Memory B cell (primary cell): ENCODE measurements around the gene DMD.
"Not testable (repeated sequence)": the region's sequence is repeated elsewhere in the genome, so short reads cannot be mapped to it uniquely, and the experiment has no call there.

Experiments used
- ATAC-seq: fragments of 150-1000 bp; cut with Tn5 transposase; 2 replicates; pipeline ENCODE4 v1.10.0; 2021; ENCODE audit warnings: low read depth, mild to moderate bottlenecking, moderate library complexity
- DNase-seq, 2 donors: peaks; one replicate each; pipeline ENCODE4 v3.0.0; 2022; ENCODE audit warnings: low spot score in 2 of 2
- H3K27ac Mint-ChIP-seq: one replicate; pipeline ENCODE4 v1.8.0; 2022; ENCODE audit warnings: mild to moderate bottlenecking, moderate library complexity, mixed read lengths
- H3K27me3 Mint-ChIP-seq: one replicate; pipeline ENCODE4 v1.8.0; 2022; ENCODE audit warnings: mixed read lengths
- H3K36me3 Mint-ChIP-seq: one replicate; pipeline ENCODE4 v1.8.0; 2022; ENCODE audit warnings: mild to moderate bottlenecking, mixed read lengths
- H3K4me1 Mint-ChIP-seq: one replicate; pipeline ENCODE4 v1.8.0; 2022; ENCODE audit warnings: mixed read lengths
- H3K4me3 Mint-ChIP-seq: one replicate; pipeline ENCODE4 v1.8.0; 2022; ENCODE audit warnings: mild to moderate bottlenecking, moderate library complexity, mixed read lengths
- H3K9me3 Mint-ChIP-seq: one replicate; pipeline ENCODE4 v1.8.0; 2022; ENCODE audit warnings: mixed read lengths

The DMD gene

DNA sequence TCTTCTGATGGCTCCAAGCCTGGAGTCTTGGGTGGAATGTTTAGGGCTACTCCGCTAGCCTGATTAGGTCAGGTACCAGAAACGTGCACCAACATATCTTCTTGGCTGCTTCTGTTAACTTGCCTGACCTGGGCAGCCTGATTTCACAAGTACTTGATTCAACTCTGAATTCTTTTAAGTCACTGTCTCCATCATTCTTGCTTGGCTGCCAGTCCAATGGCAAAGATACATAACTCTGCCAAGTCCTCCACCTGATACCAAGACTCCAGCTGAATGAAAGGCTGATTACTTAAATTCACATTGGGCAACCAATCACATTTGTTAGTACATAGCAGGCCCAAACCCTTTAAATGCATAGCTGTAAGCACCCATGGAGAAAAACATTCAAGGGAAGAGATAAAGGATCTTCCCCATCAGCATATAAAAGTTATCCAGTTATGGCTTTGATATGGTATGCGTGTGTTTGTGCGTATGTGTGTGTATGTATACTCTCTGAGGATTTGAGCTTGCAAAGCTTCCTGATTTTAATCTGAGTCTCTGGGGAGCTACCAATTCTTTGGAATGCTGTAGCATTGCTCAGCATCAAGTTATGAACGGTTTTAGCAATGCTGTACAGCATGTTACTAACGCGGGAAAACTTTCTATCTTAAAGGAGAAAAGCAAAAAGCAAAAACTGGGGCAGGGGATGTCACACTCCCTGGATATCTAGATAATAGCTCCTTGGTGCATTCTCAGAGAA is 917.2 kb downstream of the DMD start:
- H3K27me3 Mint-ChIP-seq: no peaks in the 10 kb centered on the region
- H3K4me1 Mint-ChIP-seq: no peaks in the 10 kb centered on the region
- no peak for ATAC-seq
- H3K9me3 Mint-ChIP-seq: peaks cover 1% of the 10 kb centered on the region
- no peak overlapping the region for H3K27ac Mint-ChIP-seq
- no peak for DNase-seq
- no peak overlapping the region for H3K4me3 Mint-ChIP-seq
- H3K36me3 Mint-ChIP-seq: no peaks in the 10 kb centered on the region

DNA sequence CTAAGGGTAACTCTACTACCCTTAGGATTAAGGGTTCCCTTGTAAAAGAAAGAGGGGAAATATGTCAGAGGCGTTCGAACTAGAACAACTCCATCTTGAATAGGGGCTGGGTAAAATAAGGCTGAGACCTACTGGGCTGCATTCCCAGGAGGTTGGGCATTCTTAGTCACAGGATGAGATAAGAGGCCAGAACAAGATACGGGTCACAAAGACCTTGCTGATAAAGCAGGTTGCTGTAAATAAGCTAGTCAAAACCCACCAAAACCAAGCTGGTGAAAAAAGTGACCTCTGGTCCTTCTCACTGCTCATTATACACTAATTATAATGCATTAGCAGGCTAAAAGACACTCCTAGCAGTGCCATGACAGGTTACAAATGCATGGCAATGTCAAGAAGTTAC is 922.0 kb downstream of the DMD start:
- DNase-seq: no peak
- Mint-ChIP-seq H3K27me3 (no peaks in the 10 kb centered on the region), H3K4me3 (no peak overlapping the region), H3K36me3 (no peaks in the 10 kb centered on the region), H3K27ac (no peak overlapping the region), H3K9me3 (peaks cover 1% of the 10 kb centered on the region), H3K4me1 (no peaks in the 10 kb centered on the region)
- no peak for ATAC-seq

DNA sequence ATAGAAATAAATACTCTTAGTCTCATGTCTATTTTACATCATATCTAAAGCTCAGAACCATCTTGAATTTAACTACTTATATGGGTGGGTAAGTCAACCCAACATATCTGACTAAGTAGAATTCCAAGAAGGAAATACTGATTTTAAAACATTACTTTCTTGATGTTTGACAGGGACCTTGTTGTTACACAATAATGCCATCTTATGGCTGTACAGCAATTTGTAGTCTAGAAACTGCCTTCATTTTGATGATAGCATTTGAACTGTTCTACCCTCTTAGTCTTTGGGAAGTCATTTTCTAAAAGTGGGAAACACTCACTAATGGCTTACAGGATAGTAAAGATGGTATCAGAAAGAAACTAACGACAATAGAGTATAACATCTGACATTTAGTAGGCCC is 929.5 kb downstream of the DMD start:
- H3K4me3 Mint-ChIP-seq: no peak overlapping the region
- H3K9me3 Mint-ChIP-seq: peaks cover 2% of the 10 kb centered on the region
- no peaks in the 10 kb centered on the region for H3K27me3 Mint-ChIP-seq
- ATAC-seq (no peak), DNase-seq (no peak)
- no peak overlapping the region for H3K27ac Mint-ChIP-seq
- no peaks in the 10 kb centered on the region for H3K4me1 Mint-ChIP-seq
- H3K36me3 Mint-ChIP-seq: no peaks in the 10 kb centered on the region

DNA sequence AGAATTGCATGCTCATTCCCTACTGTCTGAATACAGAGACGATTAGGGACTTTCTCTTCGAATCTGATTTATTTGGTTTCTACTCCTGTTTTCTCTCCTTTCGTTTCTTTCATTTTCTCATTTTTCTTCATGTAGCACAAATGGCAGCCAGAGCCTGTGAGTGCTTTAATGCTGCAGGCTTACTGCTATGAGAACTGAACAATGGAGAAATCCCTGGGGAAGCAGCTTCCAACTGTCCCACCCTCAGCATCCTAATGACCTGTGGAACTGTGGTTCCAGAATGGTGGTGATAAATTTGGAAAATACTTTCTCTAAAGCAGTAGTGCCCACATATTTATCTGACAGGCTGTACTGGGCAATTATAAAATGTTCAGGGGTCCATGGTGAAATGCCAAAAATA is 930.4 kb downstream of the DMD start:
- no peaks in the 10 kb centered on the region for H3K4me1 Mint-ChIP-seq
- no peak overlapping the region for H3K4me3 Mint-ChIP-seq
- DNase-seq: no peak
- peaks cover 2% of the 10 kb centered on the region for H3K9me3 Mint-ChIP-seq
- no peaks in the 10 kb centered on the region for H3K27me3 Mint-ChIP-seq
- no peaks in the 10 kb centered on the region for H3K36me3 Mint-ChIP-seq
- ATAC-seq: no peak
- H3K27ac Mint-ChIP-seq: no peak overlapping the region

DNA sequence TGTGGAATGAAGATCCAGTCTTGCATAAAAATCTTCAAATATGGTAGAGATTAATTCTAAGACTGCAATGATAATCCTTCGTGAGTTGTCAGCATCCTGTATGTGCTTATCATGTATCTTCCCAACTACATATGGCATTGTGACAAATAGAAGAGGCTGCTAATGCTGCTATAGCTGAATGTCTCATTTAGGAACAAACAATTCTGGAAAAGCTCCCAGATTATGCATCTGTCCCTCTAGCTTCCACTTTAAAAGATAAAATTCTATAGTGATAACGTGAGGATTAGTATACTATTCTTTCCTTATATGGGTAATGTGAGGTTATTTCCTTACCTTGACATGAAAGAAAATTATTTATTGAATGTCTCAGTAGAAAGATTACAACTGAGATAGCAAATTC is 930.9 kb downstream of the DMD start:
- Mint-ChIP-seq H3K27ac (no peak overlapping the region), H3K36me3 (no peaks in the 10 kb centered on the region), H3K9me3 (peaks cover 2% of the 10 kb centered on the region), H3K4me1 (no peaks in the 10 kb centered on the region), H3K4me3 (no peak overlapping the region), H3K27me3 (no peaks in the 10 kb centered on the region)
- no peak for ATAC-seq
- no peak for DNase-seq

DNA sequence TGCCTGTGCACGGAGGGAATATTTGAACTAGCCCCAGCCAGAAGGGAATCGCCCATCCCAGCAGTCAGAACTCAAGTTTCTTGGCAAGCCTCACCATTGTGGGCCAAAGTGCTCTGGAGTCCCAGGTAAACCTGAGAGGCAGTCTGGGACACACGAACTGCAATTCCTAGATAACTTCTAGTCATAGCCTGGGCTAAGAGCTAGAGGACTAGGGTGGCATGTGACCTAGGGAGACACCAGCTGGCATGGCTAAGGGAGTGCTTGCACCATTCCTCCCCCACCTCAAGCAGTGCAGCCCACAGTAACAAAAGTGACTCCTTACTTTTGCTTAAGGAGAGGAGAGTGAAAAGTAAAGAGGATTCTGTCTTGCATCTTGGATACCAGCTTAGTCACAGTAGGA is 935.2 kb downstream of the DMD start:
- DNase-seq (no peak), ATAC-seq (no peak)
- Mint-ChIP-seq H3K4me3 (no peak overlapping the region), H3K27me3 (no peaks in the 10 kb centered on the region), H3K27ac (no peak overlapping the region), H3K9me3 (peaks cover 3% of the 10 kb centered on the region), H3K36me3 (no peaks in the 10 kb centered on the region), H3K4me1 (no peaks in the 10 kb centered on the region)

DNA sequence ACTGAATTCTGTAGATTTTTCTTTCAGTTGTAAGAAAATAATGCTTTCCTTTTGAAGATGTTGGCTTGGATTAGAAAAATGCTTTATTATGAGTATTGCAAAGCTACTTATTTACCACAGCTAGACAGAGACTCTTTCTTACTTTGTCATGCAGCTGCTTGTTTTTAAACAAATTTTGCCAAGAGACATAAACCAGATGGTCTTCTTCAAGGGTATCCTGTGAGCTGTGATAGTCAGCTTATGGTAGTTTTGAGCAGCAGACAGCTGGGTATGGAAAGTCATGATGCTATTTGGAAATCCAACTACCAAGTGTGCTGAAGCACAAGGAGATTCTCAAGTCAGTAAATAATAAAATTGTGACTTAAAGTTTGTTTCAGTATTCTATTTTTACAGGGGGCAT is 941.5 kb downstream of the DMD start:
- Mint-ChIP-seq H3K9me3 (no peaks in the 10 kb centered on the region), H3K27me3 (no peaks in the 10 kb centered on the region), H3K4me1 (no peaks in the 10 kb centered on the region), H3K4me3 (no peak overlapping the region), H3K27ac (no peak overlapping the region), H3K36me3 (no peaks in the 10 kb centered on the region)
- no peak for DNase-seq
- no peak for ATAC-seq

DNA sequence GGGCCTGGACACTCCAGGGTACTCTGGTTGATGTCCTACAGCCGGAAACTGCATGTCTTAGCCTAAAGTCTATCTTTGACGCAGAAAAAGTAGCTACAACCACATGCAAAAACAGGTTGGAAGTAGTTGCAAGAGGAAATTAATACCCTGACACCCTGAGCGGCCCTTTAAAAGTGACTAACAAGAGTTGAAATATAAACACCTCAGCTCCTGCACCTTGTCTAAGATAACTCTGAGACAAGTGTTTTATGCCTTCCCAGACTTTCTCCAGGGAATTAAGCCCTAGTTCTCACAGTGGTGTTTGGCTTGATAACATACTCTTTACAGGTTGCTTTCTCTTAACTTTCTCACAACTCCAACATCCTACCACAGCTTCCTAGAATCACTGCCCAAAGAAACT is 943.1 kb downstream of the DMD start:
- no peaks in the 10 kb centered on the region for H3K36me3 Mint-ChIP-seq
- ATAC-seq: no peak
- DNase-seq: no peak
- H3K27me3 Mint-ChIP-seq: no peaks in the 10 kb centered on the region
- no peaks in the 10 kb centered on the region for H3K4me1 Mint-ChIP-seq
- H3K9me3 Mint-ChIP-seq: no peaks in the 10 kb centered on the region
- H3K27ac Mint-ChIP-seq: no peak overlapping the region
- H3K4me3 Mint-ChIP-seq: no peak overlapping the region

DNA sequence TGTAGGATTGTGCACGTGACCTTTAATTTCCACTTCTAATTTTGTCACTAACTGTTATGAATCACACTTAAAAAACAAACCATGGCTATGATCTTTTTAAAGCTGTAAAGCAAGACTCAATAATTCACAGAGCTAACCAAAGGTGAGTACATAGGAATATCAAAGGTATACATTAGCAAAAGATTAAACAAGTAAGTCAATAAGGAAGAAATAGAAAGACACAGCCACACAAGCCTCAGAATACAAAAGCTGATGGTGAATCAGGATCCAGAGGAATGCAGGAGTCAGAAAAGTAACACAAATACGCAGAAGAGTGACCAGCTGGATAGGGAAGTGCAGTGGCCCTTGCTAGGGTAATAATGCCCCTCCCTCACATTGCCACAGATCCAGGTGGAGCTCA is 943.6 kb downstream of the DMD start:
- DNase-seq (no peak), ATAC-seq (no peak)
- Mint-ChIP-seq H3K4me3 (no peak overlapping the region), H3K36me3 (no peaks in the 10 kb centered on the region), H3K27ac (no peak overlapping the region), H3K9me3 (no peaks in the 10 kb centered on the region), H3K27me3 (no peaks in the 10 kb centered on the region), H3K4me1 (no peaks in the 10 kb centered on the region)

DNA sequence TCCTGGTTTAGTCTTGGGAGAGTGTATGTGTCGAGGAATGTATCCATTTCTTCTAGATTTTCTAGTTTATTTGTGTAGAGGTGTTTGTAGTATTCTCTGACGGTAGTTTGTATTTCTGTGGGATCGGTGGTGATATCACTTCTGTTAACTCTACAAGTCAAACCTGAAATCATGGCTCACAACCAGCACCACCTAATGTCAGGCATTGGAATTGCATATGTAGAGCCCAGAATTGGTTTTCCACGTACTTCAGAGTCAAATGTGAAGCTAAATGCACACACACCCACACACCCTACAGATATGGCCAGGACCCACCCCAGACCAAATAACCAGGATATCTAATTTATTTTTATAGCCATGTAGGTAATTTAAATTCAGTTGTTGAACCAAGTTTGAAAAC is 964.7 kb downstream of the DMD start:
- H3K4me3 Mint-ChIP-seq, H3K27ac Mint-ChIP-seq, H3K4me1 Mint-ChIP-seq, ATAC-seq, H3K36me3 Mint-ChIP-seq, DNase-seq, H3K27me3 Mint-ChIP-seq, H3K9me3 Mint-ChIP-seq: not testable (repeated sequence)

DNA sequence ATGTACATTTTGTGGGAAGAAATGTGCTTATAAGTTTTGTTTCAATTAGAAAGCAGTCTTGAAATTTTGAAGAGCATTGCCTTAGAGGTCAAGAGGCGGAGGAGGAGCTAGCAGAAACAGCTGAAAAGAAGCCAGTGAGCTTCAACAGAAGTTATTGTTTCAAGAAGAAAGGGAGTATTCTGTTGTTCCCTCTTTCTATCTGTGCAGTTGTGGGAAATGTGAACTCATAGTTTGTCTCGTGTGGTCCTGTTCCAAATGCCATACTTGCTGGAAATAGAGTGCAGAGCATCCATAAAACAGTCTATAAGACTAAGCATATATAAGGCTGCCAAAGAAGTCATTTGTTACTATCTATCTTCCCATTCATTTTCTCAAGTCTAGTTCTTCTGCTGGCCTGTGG is 1015.7 kb downstream of the DMD start:
- no peaks in the 10 kb centered on the region for H3K9me3 Mint-ChIP-seq
- H3K27me3 Mint-ChIP-seq: no peaks in the 10 kb centered on the region
- no peak overlapping the region for H3K27ac Mint-ChIP-seq
- no peak overlapping the region for H3K4me3 Mint-ChIP-seq
- ATAC-seq (no peak), DNase-seq (no peak)
- H3K4me1 Mint-ChIP-seq: no peaks in the 10 kb centered on the region
- H3K36me3 Mint-ChIP-seq: no peaks in the 10 kb centered on the region

DNA sequence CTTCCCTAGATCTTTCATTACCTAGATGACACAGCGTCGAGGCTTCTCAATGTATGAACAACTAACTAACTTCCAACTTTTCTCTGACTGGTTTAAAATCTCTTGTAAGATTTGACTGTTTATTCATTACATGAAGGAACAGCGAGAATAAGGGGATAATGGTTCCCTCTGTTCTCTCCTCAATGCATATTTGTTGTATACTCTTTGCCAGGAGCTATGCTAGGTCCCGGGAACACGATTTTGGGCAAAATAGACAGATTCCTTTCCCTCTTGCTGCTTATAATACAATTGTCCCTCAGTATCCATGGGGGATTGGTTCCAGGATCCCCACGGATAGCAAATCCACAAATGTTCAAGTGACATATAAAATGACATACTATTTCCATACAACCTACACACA is 1020.0 kb downstream of the DMD start:
- Mint-ChIP-seq H3K4me1 (no peaks in the 10 kb centered on the region), H3K27ac (no peak overlapping the region), H3K9me3 (no peaks in the 10 kb centered on the region), H3K4me3 (no peak overlapping the region), H3K27me3 (no peaks in the 10 kb centered on the region), H3K36me3 (no peaks in the 10 kb centered on the region)
- DNase-seq: no peak
- ATAC-seq: no peak

DNA sequence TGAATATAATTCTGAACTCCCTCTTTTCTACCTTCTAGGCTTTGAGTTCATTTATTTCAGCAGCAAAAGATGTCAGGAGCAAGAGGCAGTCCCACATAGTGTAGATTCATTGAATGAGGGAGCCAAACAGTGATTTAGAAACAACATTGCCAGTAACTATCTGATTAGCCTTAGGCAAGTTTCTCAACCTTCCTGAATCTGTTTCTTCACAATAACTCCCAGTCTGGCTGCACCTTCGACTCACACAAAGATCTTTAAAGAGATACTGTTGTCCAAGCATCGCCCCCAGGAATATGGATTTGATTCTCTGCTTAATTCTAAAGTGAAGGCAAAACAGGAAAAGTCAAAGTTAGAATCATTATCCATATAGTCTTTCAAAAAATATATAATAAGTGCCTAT is 1026.2 kb downstream of the DMD start:
- no peak for ATAC-seq
- H3K4me3 Mint-ChIP-seq: no peak overlapping the region

DNA sequence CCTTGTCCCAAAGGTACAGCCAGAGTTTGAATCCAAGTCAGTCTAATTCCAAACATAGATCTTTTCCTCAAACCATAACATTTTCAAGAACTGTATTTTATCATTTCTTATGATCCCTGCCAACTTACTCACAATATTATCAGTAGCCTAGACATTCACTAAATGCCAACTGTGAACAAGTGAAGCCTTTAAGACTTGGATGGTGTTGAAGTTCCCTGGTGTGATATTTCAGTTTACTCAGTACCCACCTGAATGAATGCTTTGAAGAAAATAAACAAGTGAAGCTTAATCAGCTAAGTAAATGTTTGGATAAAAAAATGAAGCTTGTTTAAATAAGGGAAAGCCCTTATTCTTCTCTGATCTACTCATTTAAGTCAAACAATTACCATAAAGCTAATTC is 1028.3 kb downstream of the DMD start:
- Mint-ChIP-seq H3K4me1 (no peaks in the 10 kb centered on the region), H3K4me3 (no peak overlapping the region), H3K27me3 (no peaks in the 10 kb centered on the region), H3K9me3 (no peaks in the 10 kb centered on the region), H3K27ac (no peak overlapping the region), H3K36me3 (no peaks in the 10 kb centered on the region)
- no peak for ATAC-seq
- no peak for DNase-seq

More for the DNA sequence above, 1026.2 kb downstream of the DMD start:
- Mint-ChIP-seq H3K9me3 (no peaks in the 10 kb centered on the region), H3K36me3 (no peaks in the 10 kb centered on the region), H3K27me3 (no peaks in the 10 kb centered on the region), H3K4me1 (no peaks in the 10 kb centered on the region), H3K27ac (no peak overlapping the region)
- DNase-seq: no peak

DNA sequence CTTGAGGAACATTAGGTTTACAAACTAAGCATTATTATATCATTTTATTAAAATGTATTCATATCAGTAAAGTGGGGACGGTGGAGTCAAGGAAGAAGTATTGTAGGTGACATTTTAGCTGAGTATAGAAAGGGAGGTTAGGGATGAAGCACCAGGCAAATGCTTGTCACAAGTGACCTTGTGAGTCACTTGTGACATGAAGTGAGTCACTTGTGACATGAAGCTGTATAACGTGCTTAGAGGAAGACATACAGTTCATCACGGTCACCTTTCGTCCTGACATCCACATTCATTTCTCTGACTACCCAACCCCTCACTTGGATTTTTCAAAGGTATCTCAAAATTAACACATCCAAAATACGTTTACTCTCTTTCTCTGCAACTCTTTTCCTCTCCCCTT is 1034.8 kb downstream of the DMD start:
- Mint-ChIP-seq H3K27ac (no peak overlapping the region), H3K4me3 (no peak overlapping the region), H3K4me1 (no peaks in the 10 kb centered on the region), H3K9me3 (no peaks in the 10 kb centered on the region), H3K27me3 (no peaks in the 10 kb centered on the region), H3K36me3 (no peaks in the 10 kb centered on the region)
- no peak for DNase-seq
- ATAC-seq: no peak
